ENCODE results near the gene TSSK2. TPM values are rescaled to one million over a fixed set of nuclear protein-coding genes. Genes with fewer than 3 reads are reported as not detected.

The TSSK2 gene
- polyA plus RNA-seq, 4 donors = 0.15 TPM; not detected in 3

DNA sequence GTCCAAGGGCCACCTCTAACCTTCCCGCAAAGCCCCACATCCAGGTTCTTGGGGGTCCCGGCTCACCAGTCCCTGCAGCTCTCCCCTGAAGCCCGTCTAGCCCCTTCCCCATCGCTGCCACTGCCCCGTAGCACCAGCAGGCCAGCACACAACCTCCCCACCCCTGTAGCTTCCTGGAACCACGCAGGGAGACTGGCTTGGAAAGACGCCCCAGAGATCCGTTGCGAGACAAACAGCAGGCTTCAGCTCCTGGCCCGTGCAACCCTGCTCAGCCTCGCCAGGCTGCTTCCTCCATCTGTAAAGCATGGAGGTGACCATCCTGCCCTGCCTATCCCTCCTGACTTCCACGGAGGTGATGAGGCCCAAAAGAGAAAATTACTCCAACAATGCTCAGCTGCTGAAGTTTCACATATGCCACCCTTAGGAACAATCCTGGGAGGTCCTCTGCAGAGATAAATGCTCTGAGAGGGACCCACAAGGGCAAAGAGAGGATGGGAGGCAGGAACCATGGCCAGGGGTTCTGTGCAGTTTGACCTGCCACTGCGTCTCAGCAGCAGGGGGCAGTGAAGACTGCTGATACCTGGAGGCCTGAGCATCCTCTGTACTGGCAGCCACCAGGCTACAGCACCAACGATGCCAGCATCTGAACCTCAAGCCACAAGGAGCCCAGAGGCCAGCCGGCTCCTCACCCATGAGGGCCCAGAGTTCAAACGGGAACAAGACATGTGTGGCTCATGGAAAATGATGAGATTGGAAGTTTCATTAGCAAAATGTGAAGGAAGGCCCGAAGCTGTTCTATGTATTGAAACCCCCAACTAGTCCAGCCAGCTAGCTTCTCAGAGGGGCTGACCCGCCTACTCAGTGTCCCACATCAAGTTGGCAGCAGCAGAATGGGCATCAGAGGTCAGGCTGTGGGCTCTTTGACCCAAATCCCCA, 25.0 kb upstream of the TSSK2 start:
- no peak for DNase-seq (ENCODE audit: low read depth in 4 of 4, low spot score in 3 of 4)

GRCh38 chr22:19106886-19107729, 24.0 kb upstream of the TSSK2 start:
- DNase-seq (ENCODE audit: low read depth in 4 of 4, low spot score in 3 of 4) = no peak

GRCh38 chr22:19107730-19108074, 23.4 kb upstream of the TSSK2 start:
- DNase-seq (ENCODE audit: low read depth in 4 of 4, low spot score in 3 of 4) = no peak

GRCh38 chr22:19108807-19109197, 22.3 kb upstream of the TSSK2 start:
- DNase-seq (ENCODE audit: low read depth in 4 of 4, low spot score in 3 of 4) = no peak

DNA sequence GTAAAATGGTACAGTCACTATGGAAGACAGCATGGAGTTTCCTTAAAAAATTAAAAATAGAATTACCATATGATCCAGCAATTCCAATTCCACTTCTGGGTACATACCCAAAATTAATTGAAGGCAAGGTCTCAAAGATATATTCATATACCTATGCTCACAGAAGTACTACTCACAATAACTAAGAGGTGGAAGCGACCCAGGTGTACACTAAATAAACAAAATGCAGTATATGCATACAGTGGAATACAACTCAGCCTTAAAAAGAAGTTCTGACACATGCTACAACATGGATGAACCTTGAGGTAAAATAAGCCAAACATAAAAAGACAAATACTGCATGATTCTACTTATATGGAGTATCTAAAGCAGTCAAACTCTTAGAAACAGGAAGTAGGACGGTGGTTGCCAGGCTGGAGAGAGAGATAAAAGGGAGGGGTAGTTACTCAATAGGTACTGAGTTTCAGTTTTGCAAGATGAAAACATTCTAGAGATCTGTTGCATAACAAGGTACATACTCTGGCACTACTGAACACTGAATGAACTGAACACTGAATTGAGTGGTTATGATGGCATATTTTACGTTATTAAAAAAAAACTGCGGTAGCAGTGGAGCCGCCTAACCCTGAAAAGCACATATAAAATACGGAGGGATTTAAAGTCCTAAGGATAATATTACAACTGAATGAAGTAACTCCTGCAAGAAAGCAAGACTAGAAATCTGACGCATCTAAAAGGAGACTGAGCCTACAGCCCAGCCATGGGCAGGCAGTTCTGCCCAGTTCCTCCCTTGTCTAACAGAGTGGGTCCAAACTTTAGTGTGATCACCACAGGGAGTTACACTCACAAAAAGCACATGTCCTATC, 21.7 kb upstream of the TSSK2 start:
- no peak for DNase-seq (ENCODE audit: low read depth in 4 of 4, low spot score in 3 of 4)

GRCh38 chr22:19110064-19110458, 21.0 kb upstream of the TSSK2 start:
- no peak for DNase-seq (ENCODE audit: low read depth in 4 of 4, low spot score in 3 of 4)

GRCh38 chr22:19110646-19111045, 20.5 kb upstream of the TSSK2 start:
- no peak for DNase-seq (ENCODE audit: low read depth in 4 of 4, low spot score in 3 of 4)

DNA sequence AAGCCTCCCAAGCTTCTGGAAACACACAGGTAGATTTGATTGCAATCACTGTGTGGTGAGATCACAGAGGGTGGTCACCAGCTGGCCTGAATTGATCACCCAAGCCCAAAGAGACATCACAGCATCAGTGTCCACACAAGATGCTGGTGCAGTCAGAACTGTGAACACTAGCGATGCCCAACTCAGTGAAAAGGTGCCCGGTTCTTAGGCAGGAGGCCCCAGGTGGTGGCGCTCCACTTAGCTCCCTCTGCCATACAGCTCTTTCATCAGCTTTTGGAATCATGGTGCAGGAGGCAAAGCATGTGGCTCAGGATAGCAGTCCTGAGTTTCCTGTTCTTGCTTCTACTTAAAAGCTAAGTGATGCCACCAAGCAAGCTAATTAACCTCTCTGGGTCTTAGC, 20.0 kb upstream of the TSSK2 start:
- DNase-seq (ENCODE audit: low read depth in 4 of 4, low spot score in 3 of 4) = no peak

GRCh38 chr22:19111584-19111983, 19.5 kb upstream of the TSSK2 start:
- no peak for DNase-seq (ENCODE audit: low read depth in 4 of 4, low spot score in 3 of 4)

- DNase-seq (ENCODE audit: low read depth in 4 of 4, low spot score in 3 of 4) = no peak
Observed at GRCh38 chr22:19113429-19113828, 17.7 kb upstream of the TSSK2 start.

GRCh38 chr22:19114984-19115552, 16.0 kb upstream of the TSSK2 start:
- no peak for DNase-seq (ENCODE audit: low read depth in 4 of 4, low spot score in 3 of 4)

- no peak for DNase-seq (ENCODE audit: low read depth in 4 of 4, low spot score in 3 of 4)
Observed at GRCh38 chr22:19115628-19116027, 15.5 kb upstream of the TSSK2 start.

GRCh38 chr22:19117111-19117512, 14.0 kb upstream of the TSSK2 start:
- DNase-seq (ENCODE audit: low read depth in 4 of 4, low spot score in 3 of 4) = no peak

GRCh38 chr22:19118329-19118880, 12.7 kb upstream of the TSSK2 start:
- DNase-seq (ENCODE audit: low read depth in 4 of 4, low spot score in 3 of 4) = no peak

- no peak for DNase-seq (ENCODE audit: low read depth in 4 of 4, low spot score in 3 of 4)
Observed at GRCh38 chr22:19119949-19120348, 11.2 kb upstream of the TSSK2 start.

- DNase-seq (ENCODE audit: low read depth in 4 of 4, low spot score in 3 of 4) = no peak
Observed at GRCh38 chr22:19120829-19121630, 10.1 kb upstream of the TSSK2 start.

GRCh38 chr22:19121631-19122142, 9.4 kb upstream of the TSSK2 start:
- no peak for DNase-seq (ENCODE audit: low read depth in 4 of 4, low spot score in 3 of 4)

GRCh38 chr22:19122143-19122751, 8.9 kb upstream of the TSSK2 start, which contains the start of gene DGCR2:
TSS of gene DGCR2 (minus strand) at chr22:19122412. CDS start at chr22:19122206, 206 bp downstream.
- DNase-seq (ENCODE audit: low read depth in 4 of 4, low spot score in 3 of 4) = peak; percentile 88 to 94 (median 93)

Data from left renal pelvis (tissue), 4 donors.